Measurements from ENCODE around the gene ESRRB.

The ESRRB gene

DNA sequence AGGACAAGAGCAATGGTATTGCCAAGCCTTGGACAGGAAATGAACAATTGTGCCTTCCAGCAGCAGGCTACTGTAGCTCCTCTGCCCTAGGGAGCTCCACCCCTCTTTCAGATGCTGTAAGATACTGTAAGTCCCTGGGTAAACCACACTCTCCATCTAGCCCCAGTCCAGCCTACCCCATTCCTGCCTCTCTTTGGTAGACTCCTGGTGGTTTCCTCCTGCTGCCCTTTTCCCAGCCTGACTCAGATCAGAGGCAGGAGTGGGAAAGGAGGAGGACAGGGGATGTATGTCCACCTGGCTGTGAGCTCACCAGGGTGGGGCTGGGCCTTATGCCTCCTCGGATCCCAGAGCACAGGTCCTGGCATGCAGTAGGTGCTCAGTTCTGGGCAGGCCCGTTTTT lies 174.6 kb downstream of the ESRRB start:
- no peak for DNase-seq

DNA sequence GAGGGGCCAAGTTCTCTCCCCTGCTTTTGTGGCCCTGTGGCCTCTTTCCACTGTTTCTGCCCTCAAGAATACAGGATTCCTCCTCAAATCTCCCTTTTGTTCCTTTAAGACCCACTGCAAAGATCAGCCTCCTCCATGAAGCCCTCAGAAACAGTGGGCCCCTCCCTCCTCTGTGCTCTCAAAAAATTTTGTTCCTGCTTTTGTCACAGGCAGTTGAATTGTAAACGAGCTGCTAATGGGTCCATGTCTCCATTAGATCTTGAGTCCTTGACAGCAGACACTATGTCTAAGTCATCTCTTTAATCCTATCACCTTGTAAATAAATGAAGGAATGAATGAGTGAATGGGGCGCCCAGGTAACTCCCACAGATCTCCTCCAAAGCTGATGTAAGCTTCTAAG lies 175.2 kb downstream of the ESRRB start:
- DNase-seq = no peak

Measured in suppressor macrophage treated with lipopolysaccharide for 4 hours (primary cell).